ENCODE results near the gene ESYT1.

The ESYT1 gene

GRCh38 chr12:56162468-56163290, 34.6 kb downstream of the ESYT1 start:
- Histone ChIP-seq H3K4me1 (peaks cover 0 to 35% (median 28%) of the 10 kb centered on the region in 4 donors), H3K9me3 (no peaks in the 10 kb centered on the region), H3K36me3 (peaks cover 69 to 87% (median 84%) of the 10 kb centered on the region in 3 donors), H3K4me3 (peak overlapping the region in 1 of 2 donors; percentile 77), H3K27me3 (no peaks in the 10 kb centered on the region), H3K27ac (peak overlapping the region; percentile 95 to 99)
- TF ChIP-seq, protein P1, sequence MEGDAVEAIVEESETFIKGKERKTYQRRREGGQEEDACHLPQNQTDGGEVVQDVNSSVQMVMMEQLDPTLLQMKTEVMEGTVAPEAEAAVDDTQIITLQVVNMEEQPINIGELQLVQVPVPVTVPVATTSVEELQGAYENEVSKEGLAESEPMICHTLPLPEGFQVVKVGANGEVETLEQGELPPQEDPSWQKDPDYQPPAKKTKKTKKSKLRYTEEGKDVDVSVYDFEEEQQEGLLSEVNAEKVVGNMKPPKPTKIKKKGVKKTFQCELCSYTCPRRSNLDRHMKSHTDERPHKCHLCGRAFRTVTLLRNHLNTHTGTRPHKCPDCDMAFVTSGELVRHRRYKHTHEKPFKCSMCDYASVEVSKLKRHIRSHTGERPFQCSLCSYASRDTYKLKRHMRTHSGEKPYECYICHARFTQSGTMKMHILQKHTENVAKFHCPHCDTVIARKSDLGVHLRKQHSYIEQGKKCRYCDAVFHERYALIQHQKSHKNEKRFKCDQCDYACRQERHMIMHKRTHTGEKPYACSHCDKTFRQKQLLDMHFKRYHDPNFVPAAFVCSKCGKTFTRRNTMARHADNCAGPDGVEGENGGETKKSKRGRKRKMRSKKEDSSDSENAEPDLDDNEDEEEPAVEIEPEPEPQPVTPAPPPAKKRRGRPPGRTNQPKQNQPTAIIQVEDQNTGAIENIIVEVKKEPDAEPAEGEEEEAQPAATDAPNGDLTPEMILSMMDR (IDR thresholded peaks at IDR 0.05) = no peak
- no peak for DNase-seq
- intact Hi-C loops (cut with DNase I; ENCODE audit: low total_unique reads) = loop anchor here (5.0 kb wide), 1 partner anchor 35 kb away; the partner anchor contains the start of gene ESYT1

- no peaks in the 10 kb centered on the region for H3K27me3 ChIP-seq
- intact Hi-C loops (cut with DNase I; ENCODE audit: low total_unique reads) = loop anchor here (5.0 kb wide), 1 partner anchor 36 kb away; the partner anchor contains the start of gene ESYT1
- DNase-seq = no peak
- peaks cover 75 to 98% (median 94%) of the 10 kb centered on the region in 3 donors for H3K36me3 ChIP-seq
- H3K9me3 ChIP-seq = no peaks in the 10 kb centered on the region
- H3K27ac ChIP-seq = peak overlapping the region; percentile 95 to 99
- H3K4me1 ChIP-seq = peaks cover 0 to 35% (median 28%) of the 10 kb centered on the region in 4 donors
- TF ChIP-seq, protein P1 (IDR thresholded peaks at IDR 0.05) = no peak
- H3K4me3 ChIP-seq = no peak overlapping the region
Observed at GRCh38 chr12:56163533-56164344, 35.7 kb downstream of the ESYT1 start.

- DNase-seq = no peak
- Histone ChIP-seq H3K9me3 (no peaks in the 10 kb centered on the region), H3K27ac (peak overlapping the region in 1 of 2 donors; percentile 99), H3K27me3 (no peaks in the 10 kb centered on the region), H3K4me1 (peaks cover 0 to 35% (median 28%) of the 10 kb centered on the region in 4 donors), H3K4me3 (no peak overlapping the region), H3K36me3 (peaks cover 80 to 100% (median 99%) of the 10 kb centered on the region in 3 donors)
- intact Hi-C loops (cut with DNase I; ENCODE audit: low total_unique reads) = loop anchor here (5.0 kb wide), 1 partner anchor 37 kb away; the partner anchor contains the start of gene ESYT1
- TF ChIP-seq, protein P1 (IDR thresholded peaks at IDR 0.05) = no peak
Observed at GRCh38 chr12:56164345-56164729, 36.3 kb downstream of the ESYT1 start.

DNA sequence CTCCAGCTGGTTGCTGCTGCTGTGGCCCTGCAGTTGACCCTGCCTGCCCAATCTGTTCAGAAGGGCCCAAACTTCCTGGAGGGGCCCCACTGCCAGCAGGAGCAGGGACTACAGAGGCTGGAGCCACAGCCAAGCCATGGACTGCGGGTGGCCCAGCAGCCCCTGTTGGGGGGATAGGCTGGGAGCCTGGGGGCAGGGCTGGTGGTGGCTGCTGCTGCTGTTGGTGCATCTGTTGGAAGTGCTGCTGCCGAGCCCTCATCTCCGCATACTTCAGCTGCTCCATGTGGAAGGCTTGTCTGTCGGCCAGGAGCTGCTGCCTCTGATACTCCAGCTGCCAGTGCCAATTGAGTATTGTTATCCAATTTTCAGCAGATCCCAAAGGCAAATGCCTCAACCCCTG, 37.3 kb downstream of the ESYT1 start:
- peaks cover 80 to 100% (median 99%) of the 10 kb centered on the region in 3 donors for H3K36me3 ChIP-seq
- no peaks in the 10 kb centered on the region for H3K27me3 ChIP-seq
- H3K4me3 ChIP-seq = no peak overlapping the region
- no peak for DNase-seq
- TF ChIP-seq, protein P1 (IDR thresholded peaks at IDR 0.05) = no peak
- H3K4me1 ChIP-seq = peaks cover 0 to 30% (median 22%) of the 10 kb centered on the region in 4 donors
- intact Hi-C loops (cut with DNase I; ENCODE audit: low total_unique reads) = no loop called here
- H3K9me3 ChIP-seq = no peaks in the 10 kb centered on the region
- H3K27ac ChIP-seq = peak overlapping the region in 1 of 2 donors; percentile 27

GRCh38 chr12:56169229-56169759, 41.2 kb downstream of the ESYT1 start:
- TF ChIP-seq, protein P1 (IDR thresholded peaks at IDR 0.05) = no peak
- no peaks in the 10 kb centered on the region for H3K27me3 ChIP-seq
- no peak overlapping the region for H3K27ac ChIP-seq
- intact Hi-C loops (cut with DNase I; ENCODE audit: low total_unique reads) = no loop called here
- H3K4me3 ChIP-seq = no peak overlapping the region
- peaks cover 82 to 100% (median 100%) of the 10 kb centered on the region in 3 donors for H3K36me3 ChIP-seq
- no peaks in the 10 kb centered on the region for H3K9me3 ChIP-seq
- DNase-seq = no peak
- no peaks in the 10 kb centered on the region for H3K4me1 ChIP-seq
